ENCODE data around the gene ALOX12B. TPM values are rescaled to one million over a fixed set of nuclear protein-coding genes. Genes with fewer than 3 reads are reported as not detected.
A peak's percentile ranks its signal among the peaks of the same experiment; 100 is the strongest.

The ALOX12B gene
- total RNA-seq, 1 donor from 2014 or later = 0.41 TPM

DNA sequence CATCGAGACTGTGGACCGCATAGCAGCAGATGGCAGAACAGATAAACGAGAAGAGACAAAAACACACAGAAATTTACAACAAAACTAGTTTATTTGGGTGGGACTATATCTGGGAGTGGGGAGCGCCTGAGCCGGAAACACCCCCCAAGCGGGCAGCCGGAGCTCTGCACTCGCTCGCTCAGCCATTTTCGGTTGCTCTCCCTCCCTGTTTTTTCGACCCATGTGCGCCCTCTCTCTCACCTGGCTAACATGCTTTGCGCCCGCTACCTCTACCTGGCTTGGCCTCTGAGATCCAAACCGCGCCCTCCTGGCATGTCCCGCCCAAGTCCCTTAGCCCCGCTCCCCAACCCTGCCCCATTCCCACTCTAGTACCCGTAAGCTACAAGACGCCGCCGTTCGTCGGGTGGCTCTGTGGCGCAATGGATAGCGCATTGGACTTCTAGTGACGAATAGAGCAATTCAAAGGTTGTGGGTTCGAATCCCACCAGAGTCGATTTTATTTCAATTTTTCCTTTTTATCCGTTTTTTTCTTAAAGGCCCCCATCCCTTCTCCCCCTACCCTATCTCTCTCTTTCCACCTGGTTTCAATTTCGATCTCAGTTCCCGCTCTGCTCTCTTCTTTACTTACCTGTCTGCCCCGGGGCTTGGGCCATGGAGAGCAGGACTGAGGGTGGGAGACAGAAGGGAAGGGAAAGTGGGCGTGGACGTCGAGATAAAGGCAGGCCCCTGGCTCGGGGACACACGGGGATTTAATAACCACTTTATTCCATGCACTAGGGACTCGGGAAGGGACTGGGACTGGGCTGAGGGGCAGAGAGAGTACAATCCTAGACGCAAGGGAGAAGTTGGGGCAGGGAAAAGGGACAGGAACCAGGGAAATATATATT, 33.2 kb upstream of the ALOX12B start:
- DNase-seq (ENCODE audit: low spot score, unreplicated experiment) = peak; percentile 50
- peaks cover 31% of the 10 kb centered on the region for H3K4me1 Mint-ChIP-seq (ENCODE audit: low read depth)

DNA sequence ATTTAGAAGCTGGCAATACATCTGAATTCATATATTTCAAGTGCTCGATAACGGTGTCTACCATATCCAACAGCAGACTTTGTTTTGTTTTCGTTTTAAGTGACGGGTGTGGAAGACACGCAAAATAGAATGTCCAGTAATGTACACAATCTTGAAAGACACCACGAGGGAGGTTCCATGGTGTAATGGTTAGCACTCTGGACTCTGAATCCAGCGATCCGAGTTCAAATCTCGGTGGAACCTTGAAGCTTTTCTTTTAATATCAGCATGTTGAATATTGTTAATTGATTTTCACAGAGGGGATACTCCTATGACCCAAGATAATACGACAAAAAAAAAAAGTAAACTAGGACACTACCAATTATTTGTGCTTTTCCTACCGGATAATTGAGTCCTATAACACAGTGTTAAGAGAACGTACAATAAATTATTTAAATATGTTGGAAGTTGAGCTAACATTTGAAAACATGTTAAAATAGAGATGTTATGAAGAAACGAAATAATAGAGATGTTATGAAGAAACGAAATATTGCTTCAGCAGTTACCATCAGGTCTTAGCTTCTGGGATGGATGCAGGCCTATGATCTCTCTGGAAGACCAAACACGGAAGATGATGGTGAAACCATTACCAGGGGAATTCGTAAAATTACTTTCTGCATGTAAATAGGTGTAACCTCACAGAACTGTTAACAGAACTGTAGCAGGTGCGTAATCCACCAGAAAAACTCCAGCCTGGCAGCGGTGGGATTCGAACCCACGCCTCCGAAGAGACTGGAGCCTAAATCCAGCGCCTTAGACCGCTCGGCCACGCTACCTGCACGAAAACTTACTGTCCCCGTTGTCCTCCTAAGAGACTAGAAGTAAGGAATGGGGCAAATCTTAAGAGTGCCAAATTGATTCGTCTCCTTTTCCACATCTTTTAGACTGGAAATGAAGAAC, 32.3 kb upstream of the ALOX12B start:
- Mint-ChIP-seq H3K4me3 (ENCODE audit: low read depth) (peak overlapping the region; percentile 69), H3K4me1 (ENCODE audit: low read depth) (peaks cover 30% of the 10 kb centered on the region), H3K36me3 (ENCODE audit: insufficient read depth) (peaks cover 1% of the 10 kb centered on the region), H3K9me3 (ENCODE audit: low read depth) (no peaks in the 10 kb centered on the region), H3K27ac (peak overlapping the region; percentile 98), H3K27me3 (peaks cover 70% of the 10 kb centered on the region)
- TF ChIP-seq, protein P1, sequence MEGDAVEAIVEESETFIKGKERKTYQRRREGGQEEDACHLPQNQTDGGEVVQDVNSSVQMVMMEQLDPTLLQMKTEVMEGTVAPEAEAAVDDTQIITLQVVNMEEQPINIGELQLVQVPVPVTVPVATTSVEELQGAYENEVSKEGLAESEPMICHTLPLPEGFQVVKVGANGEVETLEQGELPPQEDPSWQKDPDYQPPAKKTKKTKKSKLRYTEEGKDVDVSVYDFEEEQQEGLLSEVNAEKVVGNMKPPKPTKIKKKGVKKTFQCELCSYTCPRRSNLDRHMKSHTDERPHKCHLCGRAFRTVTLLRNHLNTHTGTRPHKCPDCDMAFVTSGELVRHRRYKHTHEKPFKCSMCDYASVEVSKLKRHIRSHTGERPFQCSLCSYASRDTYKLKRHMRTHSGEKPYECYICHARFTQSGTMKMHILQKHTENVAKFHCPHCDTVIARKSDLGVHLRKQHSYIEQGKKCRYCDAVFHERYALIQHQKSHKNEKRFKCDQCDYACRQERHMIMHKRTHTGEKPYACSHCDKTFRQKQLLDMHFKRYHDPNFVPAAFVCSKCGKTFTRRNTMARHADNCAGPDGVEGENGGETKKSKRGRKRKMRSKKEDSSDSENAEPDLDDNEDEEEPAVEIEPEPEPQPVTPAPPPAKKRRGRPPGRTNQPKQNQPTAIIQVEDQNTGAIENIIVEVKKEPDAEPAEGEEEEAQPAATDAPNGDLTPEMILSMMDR (IDR thresholded peaks at IDR 0.05; ENCODE audit: unreplicated experiment) = no peak
- DNase-seq (ENCODE audit: low spot score, unreplicated experiment) = peak; percentile 77

More for the DNA sequence above, 33.2 kb upstream of the ALOX12B start:
- H3K36me3 Mint-ChIP-seq (ENCODE audit: insufficient read depth) = peaks cover 1% of the 10 kb centered on the region
- H3K27ac Mint-ChIP-seq = peak overlapping the region; percentile 98
- no peaks in the 10 kb centered on the region for H3K9me3 Mint-ChIP-seq (ENCODE audit: low read depth)
- H3K27me3 Mint-ChIP-seq = peaks cover 70% of the 10 kb centered on the region
- H3K4me3 Mint-ChIP-seq (ENCODE audit: low read depth) = peak overlapping the region; percentile 69
- TF ChIP-seq, protein P1 (IDR thresholded peaks at IDR 0.05; ENCODE audit: unreplicated experiment) = peak; percentile 47

DNA sequence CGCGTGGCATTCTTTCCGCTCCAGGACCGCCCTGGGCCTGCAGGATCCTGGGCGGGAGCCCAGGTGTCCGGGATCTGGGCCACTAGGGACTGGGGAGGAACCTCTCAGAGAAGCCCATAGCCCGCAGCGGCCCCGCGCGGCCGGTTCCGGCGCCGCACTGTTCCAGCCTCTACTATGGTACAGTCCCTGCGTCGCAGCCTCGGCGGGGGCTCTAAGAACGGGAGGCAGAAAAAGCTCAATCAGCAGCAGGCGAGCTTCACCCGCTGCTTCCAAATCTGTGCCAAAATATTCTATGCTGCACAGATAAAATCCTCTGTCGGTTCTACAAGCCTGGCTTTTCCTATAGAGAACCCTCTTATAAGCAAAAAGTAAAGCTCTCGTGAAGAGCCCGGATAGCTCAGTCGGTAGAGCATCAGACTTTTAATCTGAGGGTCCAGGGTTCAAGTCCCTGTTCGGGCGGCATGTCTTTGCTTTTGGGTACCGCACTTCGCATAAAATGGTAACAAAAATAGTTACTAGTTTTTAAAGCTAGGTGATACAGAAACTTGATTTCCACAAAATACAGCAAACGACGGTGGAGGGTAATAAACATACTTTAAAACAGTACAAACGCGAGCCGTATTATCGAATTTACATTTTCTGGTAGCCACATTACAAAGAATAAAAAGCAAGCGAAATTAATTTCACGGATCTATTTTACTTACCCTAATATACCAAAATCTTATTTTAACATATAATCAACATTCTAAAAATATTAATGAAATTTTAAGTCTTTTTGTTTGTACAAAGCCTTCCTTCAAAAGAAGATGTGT, 31.5 kb upstream of the ALOX12B start:
- Mint-ChIP-seq H3K36me3 (ENCODE audit: insufficient read depth) (peaks cover 1% of the 10 kb centered on the region), H3K4me1 (ENCODE audit: low read depth) (peaks cover 24% of the 10 kb centered on the region), H3K27me3 (peaks cover 69% of the 10 kb centered on the region), H3K27ac (peak overlapping the region; percentile 99), H3K4me3 (ENCODE audit: low read depth) (peak overlapping the region; percentile 87), H3K9me3 (ENCODE audit: low read depth) (no peaks in the 10 kb centered on the region)
- DNase-seq (ENCODE audit: low spot score, unreplicated experiment) = peak; percentile 85
- TF ChIP-seq, protein P1 (IDR thresholded peaks at IDR 0.05; ENCODE audit: unreplicated experiment) = peak; percentile 86

DNA sequence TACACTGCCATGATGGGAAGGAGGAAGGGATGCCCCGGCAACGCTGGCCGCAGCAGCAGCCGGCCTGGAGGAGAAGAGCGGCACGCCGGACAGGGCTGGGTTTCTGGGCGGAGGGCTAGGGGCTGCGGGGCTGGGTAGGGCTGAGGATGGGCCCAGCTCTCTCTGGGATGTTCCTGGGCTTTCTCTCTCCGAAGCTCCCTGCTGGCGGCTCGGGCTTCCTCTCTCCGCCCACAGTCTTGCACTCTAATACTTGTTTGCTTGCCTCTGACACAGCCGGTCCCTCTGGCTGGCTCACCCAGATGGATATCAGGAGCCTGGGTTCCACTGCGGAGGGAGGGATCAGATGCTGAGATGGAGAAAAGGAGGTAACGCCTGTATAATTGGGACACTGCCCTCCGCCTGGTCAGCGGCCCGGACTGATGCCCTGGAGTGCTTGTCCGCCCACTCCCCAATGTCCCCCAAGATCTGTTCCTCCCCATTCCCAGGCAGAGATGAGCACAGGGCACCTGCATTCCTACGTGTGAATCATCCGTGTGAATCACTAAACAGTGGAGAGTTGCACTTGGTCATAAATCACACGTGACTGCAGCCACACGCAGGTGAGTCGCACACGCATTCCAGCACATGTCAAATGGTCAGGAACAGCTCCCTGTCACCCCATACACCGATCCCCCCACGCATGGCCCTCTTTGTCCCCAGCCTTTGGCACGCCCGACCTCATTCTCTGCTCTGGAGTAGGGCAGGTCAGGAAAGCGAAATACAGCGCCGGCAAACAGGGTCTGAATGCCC, 30.7 kb upstream of the ALOX12B start, which contains the start of gene ALOXE3:
Gene ALOXE3, minus strand, starts transcription at position 535 of the 789 bp plus-strand sequence. Its CDS starts 524 bp downstream, at position 11.
- Mint-ChIP-seq H3K27ac (peak within 1 kb of the TSS; percentile 99), H3K9me3 (ENCODE audit: low read depth) (no peaks in the 10 kb centered on the region), H3K4me1 (ENCODE audit: low read depth) (peaks cover 18% of the 10 kb centered on the region), H3K27me3 (peaks cover 66% of the 10 kb centered on the region), H3K36me3 (ENCODE audit: insufficient read depth) (peaks cover 1% of the 10 kb centered on the region), H3K4me3 (ENCODE audit: low read depth) (peak within 1 kb of the TSS; percentile 87)
- DNase-seq (ENCODE audit: low spot score, unreplicated experiment) = no peak
- TF ChIP-seq, protein P1 (IDR thresholded peaks at IDR 0.05; ENCODE audit: unreplicated experiment) = no peak
